Thyroid gland (tissue), 4 donors: ENCODE measurements around the gene STOML2.

Experiments used
- CTCF ChIP-seq, 6 experiments: fragments of 200-600 bp in 3 of 6; fragments of 450-650 bp in 3 of 6; sonication (generic) in 3 of 6; IDR thresholded peaks; one replicate each; pipeline ENCODE4 v1.5.1; 2016 to 2019; ENCODE audit warnings: antibody characterized with exemption in 6 of 6, mild to moderate bottlenecking in 2 of 6, inconsistent platforms in 1 of 6, moderate library complexity in 1 of 6
- POLR2A ChIP-seq, 2 donors: fragments of 450-650 bp; IDR thresholded peaks; one replicate each; pipeline ENCODE4 v1.6.1; 2017; ENCODE audit warnings: antibody characterized with exemption in 2 of 2, mild to moderate bottlenecking in 2 of 2, moderate library complexity in 1 of 2

- TF ChIP-seq CTCF (IDR thresholded peaks at IDR 0.05): no peak
- no peak for TF ChIP-seq POLR2A (IDR thresholded peaks at IDR 0.05)
These were observed 45.7 kb downstream of the STOML2 start for GRCh38 chr9:35057271-35057620.
